HEK293 (cell line): ENCODE measurements around the gene MXRA8.

Source experiments
- CTCF ChIA-PET: fragments of 350-600 bp; formaldehyde crosslinking; extraction: SDS; loops from one replicate; lab custom pipeline; 2021; ENCODE audit warnings: antibody characterized with exemption; lab: Yijun Ruan, JAX
- POLR2A ChIA-PET: fragments of 300-600 bp; formaldehyde crosslinking; extraction: SDS; loops from one replicate; lab custom pipeline; 2020; ENCODE audit warnings: antibody characterized with exemption, inconsistent platforms; lab: Yijun Ruan, JAX
- H3K27ac ChIP-seq: fragments of 200-500 bp; sonication (Bioruptor generic); 2 replicates; pipeline ENCODE4 v1.5.1; 2014; ENCODE audit warnings: low read depth, low read length, control low read depth, inconsistent platforms; ENCODE audit errors: extremely low read depth
- H3K36me3 ChIP-seq, 2 experiments: fragments of 200-500 bp in 1 of 2; sonication (Bioruptor generic) in 1 of 2; 1 replicate in 1 of 2; 2 replicates in 1 of 2; pipeline ENCODE4 v1.5.1; 2014 to 2017; ENCODE audit warnings: inconsistent platforms in 2 of 2, low read length in 2 of 2; ENCODE audit not compliant: control insufficient read depth in 2 of 2, insufficient read depth in 1 of 2
- H3K4me1 ChIP-seq: fragments of 200-500 bp; sonication (Bioruptor generic); 2 replicates; pipeline ENCODE4 v1.5.1; 2014; ENCODE audit warnings: mild to moderate bottlenecking, low read length, inconsistent platforms; ENCODE audit not compliant: control insufficient read depth, insufficient read depth
- H3K4me3 ChIP-seq: 2 replicates; pipeline ENCODE4 v1.5.1; 2011; ENCODE audit warnings: low read depth, mild to moderate bottlenecking, control low read depth, low read length, moderate library complexity
- H3K9me3 ChIP-seq: fragments of 200-500 bp; sonication (Bioruptor generic); 2 replicates; pipeline ENCODE4 v1.5.1; 2014; ENCODE audit warnings: low read depth, low read length, inconsistent platforms; ENCODE audit not compliant: control insufficient read depth, insufficient read depth
- BCL11B ChIP-seq: fragments of 450-650 bp; formaldehyde crosslinking; IDR thresholded peaks from 2 replicates; pipeline ENCODE4 v1.5.1; 2016; ENCODE audit warnings: low read depth, missing biosample characterization, missing genetic modification characterization
- CTCF ChIP-seq: fragments of 450-650 bp; formaldehyde crosslinking; IDR thresholded peaks from 2 replicates; pipeline ENCODE4 v1.5.1; 2016; ENCODE audit warnings: missing biosample characterization, missing genetic modification characterization
- GLI2 ChIP-seq: fragments of 450-650 bp; formaldehyde crosslinking; IDR thresholded peaks from 2 replicates; pipeline ENCODE4; 2017; ENCODE audit warnings: missing biosample characterization, missing genetic modification characterization, low read depth, borderline replicate concordance
- GLIS2 ChIP-seq: fragments of 450-650 bp; formaldehyde crosslinking; IDR thresholded peaks from 2 replicates; pipeline ENCODE4 v1.5.1; 2016; ENCODE audit warnings: missing biosample characterization, missing genetic modification characterization
- HIC1 ChIP-seq: fragments of 450-650 bp; formaldehyde crosslinking; IDR thresholded peaks from 2 replicates; pipeline ENCODE4 v1.5.1; 2016; ENCODE audit warnings: missing biosample characterization, missing genetic modification characterization
- KLF10 ChIP-seq: fragments of 450-650 bp; IDR thresholded peaks from 2 replicates; pipeline ENCODE4 v1.5.1; 2018; ENCODE audit warnings: missing biosample characterization, mild to moderate bottlenecking, missing genetic modification characterization
- KLF9 ChIP-seq: fragments of 450-650 bp; formaldehyde crosslinking; IDR thresholded peaks from 2 replicates; pipeline ENCODE4 v1.5.1; 2016; ENCODE audit warnings: missing biosample characterization, missing genetic modification characterization, low read depth
- OVOL3 ChIP-seq: fragments of 450-650 bp; formaldehyde crosslinking; IDR thresholded peaks from 2 replicates; pipeline ENCODE4 v1.5.1; 2016; ENCODE audit warnings: missing biosample characterization, missing genetic modification characterization
- PATZ1 ChIP-seq: fragments of 450-650 bp; formaldehyde crosslinking; IDR thresholded peaks from 2 replicates; pipeline ENCODE4 v1.5.1; 2016; ENCODE audit warnings: missing biosample characterization, missing genetic modification characterization
- PRDM10 ChIP-seq: fragments of 450-650 bp; formaldehyde crosslinking; IDR thresholded peaks from 2 replicates; pipeline ENCODE4 v1.5.1; 2016; ENCODE audit warnings: missing biosample characterization, missing genetic modification characterization
- RBAK ChIP-seq: fragments of 450-650 bp; formaldehyde crosslinking; IDR thresholded peaks from 2 replicates; pipeline ENCODE4 v1.5.1; 2016; ENCODE audit warnings: missing biosample characterization, missing genetic modification characterization
- SP3 ChIP-seq: fragments of 450-650 bp; formaldehyde crosslinking; IDR thresholded peaks from 2 replicates; pipeline ENCODE4 v1.5.1; 2016; ENCODE audit warnings: missing biosample characterization, missing genetic modification characterization
- ZBTB20 ChIP-seq: fragments of 450-650 bp; formaldehyde crosslinking; IDR thresholded peaks from 2 replicates; pipeline ENCODE4 v1.5.1; 2016; ENCODE audit warnings: missing biosample characterization, missing genetic modification characterization
- ZBTB8A ChIP-seq: fragments of 450-650 bp; formaldehyde crosslinking; IDR thresholded peaks from 2 replicates; pipeline ENCODE4 v1.5.1; 2016; ENCODE audit warnings: missing biosample characterization, missing genetic modification characterization
- ZEB2 ChIP-seq: fragments of 450-650 bp; formaldehyde crosslinking; IDR thresholded peaks from 2 replicates; pipeline ENCODE4 v1.5.1; 2016; ENCODE audit warnings: missing biosample characterization, missing genetic modification characterization
- ZNF138 ChIP-seq: fragments of 450-650 bp; formaldehyde crosslinking; IDR thresholded peaks from 2 replicates; pipeline ENCODE4 v1.5.1; 2016; ENCODE audit warnings: missing biosample characterization, missing genetic modification characterization, borderline replicate concordance
- ZNF23 ChIP-seq: fragments of 450-650 bp; formaldehyde crosslinking; IDR thresholded peaks from 2 replicates; pipeline ENCODE4 v1.5.1; 2016; ENCODE audit warnings: missing biosample characterization, missing genetic modification characterization, borderline replicate concordance
- ZNF366 ChIP-seq: fragments of 450-650 bp; formaldehyde crosslinking; conservative IDR thresholded peaks from 2 replicates; pipeline ENCODE4 v1.5.1; 2016; ENCODE audit warnings: missing biosample characterization, missing genetic modification characterization
- ZNF501 ChIP-seq: fragments of 450-650 bp; formaldehyde crosslinking; IDR thresholded peaks from 2 replicates; pipeline ENCODE4 v1.5.1; 2016; ENCODE audit warnings: missing biosample characterization, missing genetic modification characterization
- ZNF521 ChIP-seq: fragments of 450-650 bp; formaldehyde crosslinking; IDR thresholded peaks from 2 replicates; pipeline ENCODE4 v1.5.1; 2017; ENCODE audit warnings: missing biosample characterization, mild to moderate bottlenecking, missing genetic modification characterization
- ZNF561 ChIP-seq: fragments of 450-650 bp; IDR thresholded peaks from 2 replicates; pipeline ENCODE4 v1.5.1; 2018; ENCODE audit warnings: missing biosample characterization, missing genetic modification characterization, borderline replicate concordance
- ZNF580 ChIP-seq: fragments of 450-650 bp; formaldehyde crosslinking; IDR thresholded peaks from 2 replicates; pipeline ENCODE4 v1.5.1; 2016; ENCODE audit warnings: missing biosample characterization, missing genetic modification characterization
- ZNF600 ChIP-seq: fragments of 450-650 bp; formaldehyde crosslinking; IDR thresholded peaks from 2 replicates; pipeline ENCODE4 v1.5.1; 2016; ENCODE audit warnings: missing biosample characterization, missing genetic modification characterization
- ZNF660 ChIP-seq: fragments of 450-650 bp; IDR thresholded peaks from 2 replicates; pipeline ENCODE4 v1.5.1; 2018; ENCODE audit warnings: missing biosample characterization, mild to moderate bottlenecking, missing genetic modification characterization
- ZNF670 ChIP-seq: fragments of 450-650 bp; formaldehyde crosslinking; IDR thresholded peaks from 2 replicates; pipeline ENCODE4 v1.5.1; 2016; ENCODE audit warnings: missing biosample characterization, missing genetic modification characterization, low read depth
- ZNF747 ChIP-seq: fragments of 450-650 bp; formaldehyde crosslinking; IDR thresholded peaks from 2 replicates; pipeline ENCODE4 v1.5.1; 2016; ENCODE audit warnings: missing biosample characterization, missing genetic modification characterization
- ZNF791 ChIP-seq: fragments of 450-650 bp; formaldehyde crosslinking; IDR thresholded peaks from 2 replicates; pipeline ENCODE4 v1.5.1; 2016; ENCODE audit warnings: missing biosample characterization, missing genetic modification characterization

Gene MXRA8

GRCh38 chr1:1311107-1312104 is 46.9 kb downstream of the MXRA8 start:
- ChIA-PET CTCF (interaction anchor here (0.5 to 0.6 kb wide), 2 partner anchors 11 to 189 kb away, joined by 3 read pairs; no protein-coding TSS in a partner anchor), POLR2A (interaction anchor here (0.5 to 2.7 kb wide), 4 partner anchors 11 to 77 kb away, joined by 3 to 7 read pairs (median 4); no protein-coding TSS in a partner anchor)
- Histone ChIP-seq H3K4me1 (0 out of 2 replicates have a peak, but pooled peaks cover under 1% of the 10 kb centered on the region), H3K27ac (no peak overlapping the region), H3K4me3 (no peak overlapping the region), H3K36me3 (peaks cover 6 to 72% of the 10 kb centered on the region in 2 experiments; a peak in 2 of 3 replicates), H3K9me3 (no peaks in the 10 kb centered on the region)
- TF ChIP-seq BCL11B, result peak; percentile 51; the same call in 1 of the 2 replicates
- no peak for TF ChIP-seq ZNF561
- TF ChIP-seq ZBTB20 (tag by site-specific recombination), result no peak
- TF ChIP-seq ZNF23 (tag by site-specific recombination), result no peak
- TF ChIP-seq ZNF600 (tag by site-specific recombination), result peak; percentile 64
- 0 out of 2 replicates have a peak, but pooled peaks have one; percentile 9 for TF ChIP-seq HIC1 (tag by site-specific recombination)
- TF ChIP-seq ZNF501 (tag by site-specific recombination), result no peak
- TF ChIP-seq GLIS2 (tag by site-specific recombination), result peak; percentile 52
- no peak for TF ChIP-seq OVOL3 (tag by site-specific recombination)
- TF ChIP-seq ZNF660 (tag by site-specific recombination), result no peak
- TF ChIP-seq ZNF791 (tag by site-specific recombination), result no peak
- TF ChIP-seq CTCF (tag by site-specific recombination), result no peak
- no peak for TF ChIP-seq ZNF138 (tag by site-specific recombination)
- no peak for TF ChIP-seq ZNF747 (tag by site-specific recombination)
- no peak for TF ChIP-seq RBAK (tag by site-specific recombination)
- TF ChIP-seq KLF9, result no peak
- TF ChIP-seq ZNF670 (tag by site-specific recombination), result no peak
- TF ChIP-seq PRDM10 (tag by site-specific recombination), result no peak
- no peak for TF ChIP-seq GLI2 (tag by site-specific recombination)
- no peak for TF ChIP-seq ZBTB8A (tag by site-specific recombination)
- TF ChIP-seq KLF10 (tag by site-specific recombination), result no peak
- no peak for TF ChIP-seq ZNF580 (tag by site-specific recombination)
- peak; percentile 30; the same call in 1 of the 2 replicates for TF ChIP-seq ZEB2 (tag by site-specific recombination)
- TF ChIP-seq ZNF521, result no peak
- TF ChIP-seq PATZ1 (tag by site-specific recombination), result 0 out of 2 replicates have a peak, but pooled peaks have one; percentile 15
- TF ChIP-seq ZNF366, result no peak
- no peak for TF ChIP-seq SP3 (tag by site-specific recombination)
